HepG2 (cell line): ENCODE results near the gene RAB30. TPM values are rescaled to one million over a fixed set of nuclear protein-coding genes. Genes with fewer than 3 reads are reported as not detected.

ENCODE experiments used
- ATAC-seq: fragments of 200-7000 bp; cut with Tn5 transposase; 3 replicates; pipeline ENCODE4 v1.9.1; 2020; ENCODE audit warnings: mild to moderate bottlenecking, moderate library complexity
- BruUV-seq: library from RNA; stranded (reverse); fragments of 400-500 nt; replicated peaks from 2 replicates; lab custom pipeline; 2021; lab: Mats Ljungman, UMichigan
- CTCF ChIA-PET: fragments of 300-600 bp; formaldehyde crosslinking; extraction: SDS; loops from one replicate; lab custom pipeline; 2021; ENCODE audit warnings: low total read pairs, inconsistent platforms, low intra/inter-chr PET ratio; lab: Yijun Ruan, JAX
- POLR2A ChIA-PET: fragments of 350-600 bp; sonication (Branson Sonifier 250); formaldehyde crosslinking; loops from one replicate; lab custom pipeline; 2020; ENCODE audit warnings: antibody characterized with exemption, inconsistent platforms; lab: Yijun Ruan, JAX
- DNase-seq: peaks from one replicate; pipeline ENCODE4 v3.0.0-alpha.2; 2015; ENCODE audit warnings: low spot score
- FAIRE-seq: peaks from 3 replicates; lab custom pipeline; 2011; peaks lifted over from hg19 to GRCh38; lab: Jason Lieb, UNC
- H2AFZ ChIP-seq: one replicate; pipeline ENCODE4 v1.6.1; 2011; ENCODE audit warnings: low read length, inconsistent platforms
- H3K27ac ChIP-seq: fragments of 300-600 bp; 3 replicates; pipeline ENCODE4 v1.8.0; 2011; ENCODE audit warnings: mixed run types, mild to moderate bottlenecking, mixed read lengths, low read length, inconsistent platforms; ENCODE audit not compliant: insufficient read depth; ENCODE audit errors: extremely low read length
- H3K27me3 ChIP-seq, 2 experiments: fragments of 200-600 bp in 1 of 2; 2 replicates in 1 of 2; 3 replicates in 1 of 2; pipeline versions ENCODE4 v1.6.0 to v1.8.0; 2011; ENCODE audit warnings: low read length in 2 of 2, mild to moderate bottlenecking in 2 of 2, moderate library complexity in 2 of 2, inconsistent platforms in 1 of 2; ENCODE audit not compliant: insufficient read depth in 2 of 2, control insufficient read depth in 1 of 2
- H3K36me3 ChIP-seq, 2 experiments: fragments of 200-600 bp in 1 of 2; replicated peaks in 1 of 2; 2 replicates in 1 of 2; 3 replicates in 1 of 2; pipeline versions ENCODE4 v1.5.1 to v1.8.0; 2011; ENCODE audit warnings: low read length in 2 of 2, inconsistent platforms in 1 of 2; ENCODE audit not compliant: insufficient read depth in 2 of 2, control insufficient read depth in 1 of 2
- H3K4me1 ChIP-seq: 2 replicates; pipeline ENCODE4 v1.5.1; 2012; ENCODE audit warnings: low read length, inconsistent platforms; ENCODE audit not compliant: insufficient read depth
- H3K4me2 ChIP-seq: 2 replicates; pipeline ENCODE4 v1.6.0; 2011; ENCODE audit warnings: low read depth, low read length, inconsistent platforms
- H3K4me3 ChIP-seq, 3 experiments: fragments of 200-600 bp in 1 of 3; sonication (generic), shearing (Covaris generic) in 1 of 3; replicated peaks in 1 of 3; 2 replicates each; pipeline ENCODE4 v1.5.1; 2011 to 2016; ENCODE audit warnings: low read length in 3 of 3, inconsistent platforms in 2 of 3, low read depth in 2 of 3, mild to moderate bottlenecking in 2 of 3, control low read depth in 1 of 3, mixed read lengths in 1 of 3; ENCODE audit not compliant: insufficient read depth in 1 of 3
- H3K79me2 ChIP-seq: one replicate; pipeline ENCODE4 v1.6.1; 2011; ENCODE audit warnings: low read length, inconsistent platforms; ENCODE audit not compliant: insufficient read depth
- H3K9ac ChIP-seq: 2 replicates; pipeline ENCODE4 v1.6.0; 2011; ENCODE audit warnings: mild to moderate bottlenecking, low read depth, low read length, inconsistent platforms; ENCODE audit not compliant: insufficient read depth
- H3K9me3 ChIP-seq: 2 replicates; pipeline ENCODE4 v1.5.1; 2012; ENCODE audit warnings: mild to moderate bottlenecking, low read length
- H4K20me1 ChIP-seq: 2 replicates; pipeline ENCODE4 v1.6.0; 2011; ENCODE audit warnings: inconsistent platforms, mild to moderate bottlenecking, low read length, moderate library complexity; ENCODE audit not compliant: insufficient read depth
- BHLHE40 ChIP-seq: IDR thresholded peaks from 2 replicates; pipeline ENCODE4 v1.6.1; 2011; ENCODE audit warnings: low read length, improper control_type of control experiment
- DNMT3B ChIP-seq: conservative IDR thresholded peaks from 2 replicates; pipeline ENCODE4 v1.6.1; 2016; ENCODE audit warnings: missing biosample characterization, control low read depth
- ELF3 ChIP-seq: IDR thresholded peaks from 2 replicates; pipeline ENCODE4 v1.6.1; 2016; ENCODE audit warnings: missing genetic modification reagents, missing compliant biosample characterization
- HNRNPK ChIP-seq: fragments of 200-400 bp; formaldehyde crosslinking; IDR thresholded peaks from 2 replicates; pipeline ENCODE4 v1.6.1; 2018; ENCODE audit warnings: low read length, low read depth, moderate library complexity, mild to moderate bottlenecking; ENCODE audit not compliant: poor library complexity, severe bottlenecking
- KLF11 ChIP-seq: IDR thresholded peaks from 2 replicates; pipeline ENCODE4 v1.6.1; 2016; ENCODE audit warnings: missing compliant biosample characterization
- NRL ChIP-seq: sonication (generic); formaldehyde crosslinking; IDR thresholded peaks from 2 replicates; pipeline ENCODE4 v1.5.0; 2020; ENCODE audit warnings: missing genetic modification reagents, mild to moderate bottlenecking, moderate library complexity, borderline replicate concordance
- ZNF512B ChIP-seq: sonication (generic); formaldehyde crosslinking; IDR thresholded peaks from 2 replicates; pipeline ENCODE4 v1.5.1; 2020; ENCODE audit warnings: missing genetic modification reagents, mild to moderate bottlenecking, borderline replicate concordance
- ZNF572 ChIP-seq: sonication (generic); formaldehyde crosslinking; IDR thresholded peaks from 2 replicates; pipeline ENCODE4 v1.5.1; 2020; ENCODE audit warnings: mild to moderate bottlenecking, missing genetic modification reagents
- ZNF761 ChIP-seq: sonication (generic); formaldehyde crosslinking; conservative IDR thresholded peaks from 2 replicates; pipeline ENCODE4 v1.4.0; 2020; ENCODE audit warnings: mild to moderate bottlenecking, missing genetic modification reagents
- WGBS: methylation state at CpG from one replicate; pipeline ENCODE4 v1.1.6; 2017; ENCODE audit warnings: low lambda C conversion rate; 5-methylcytosine and 5-hydroxymethylcytosine counted together
- in situ Hi-C: cut with HindIII; loops from 2 replicates; pipeline ENCODE4 v1.10.0; 2017; ENCODE audit warnings: low pct_unique_long_range_greater_than_20kb; ENCODE audit not compliant: extremely low pct_ligation_motif_present
- intact Hi-C: fragments of 100-400 bp; cut with micrococcal nuclease; formaldehyde crosslinking; loops from one replicate; pipeline ENCODE4 v1.10.0; 2022; ENCODE audit not compliant: unreplicated experiment
- polyA plus RNA-seq, 8 experiments: library from polyadenylated mRNA; depleted of rRNA in 3 of 8; stranded (reverse) in 7 of 8; unstranded in 1 of 8; fragments of >200 nt; fragmentation: Illumina TruSeq in 4 of 8; extraction: Trizol in 4 of 8; gene quantifications; 2 replicates each; pipeline versions ENCODE4 v1.2.1 to v1.2.3, GENCODE V29; 2011 to 2016; ENCODE audit warnings: low read depth in 4 of 8, missing spikeins in 1 of 8, mixed read lengths in 1 of 8; ENCODE audit not compliant: insufficient read depth in 1 of 8
- total RNA-seq, 5 experiments: library from RNA; depleted of rRNA; stranded (reverse); fragments of >200 nt; fragmentation: Illumina TruSeq; extraction: Trizol; gene quantifications; 2 replicates each; pipeline ENCODE4 v1.2.3, GENCODE V29; 2016; ENCODE audit warnings: low read depth in 1 of 5

The RAB30 gene
- total and polyA plus RNA-seq, 2 of the 13 experiments (the other 11 are each of a cell fraction or from before 2014, with no cell fraction given), result 3.7 to 5.0 TPM

- TF ChIP-seq ZNF512B (CRISPR knock-in tag) (no peak), NRL (0 out of 2 replicates have a peak, but pooled peaks have one; percentile 2), ZNF572 (CRISPR knock-in tag) (0 out of 2 replicates have a peak, but pooled peaks have one; percentile 13), BHLHE40 (no peak), ELF3 (no peak), KLF11 (CRISPR knock-in tag) (no peak), DNMT3B (CRISPR knock-in tag) (0 out of 2 replicates have a peak, but pooled peaks have one; percentile 37)
These were observed 748 bp downstream of the RAB30 start (continued) for GRCh38 chr11:83070731-83071566.

GRCh38 chr11:83070044-83070701 is 1.5 kb downstream of the RAB30 start:
- Histone ChIP-seq H3K79me2 (peaks cover 53% of the 10 kb centered on the region), H3K4me1 (peaks cover 67% of the 10 kb centered on the region), H4K20me1 (no peaks in the 10 kb centered on the region; the same call in 1 of the 2 replicates), H3K36me3 (no peaks in the 10 kb centered on the region; a peak in 1 of 5 replicates), H3K9me3 (no peaks in the 10 kb centered on the region), H3K27me3 (no peaks in the 10 kb centered on the region; a peak in 1 of 5 replicates), H3K27ac (no peak overlapping the region), H3K4me2 (peak overlapping the region; percentile 89), H2AFZ (no peak overlapping the region), H3K4me3 (peak overlapping the region; percentile 65 to 89 (median 69)), H3K9ac (peak overlapping the region; percentile 68)
- WGBS, result 12% methylated on average over 3 of the region's 3 CpGs
- intact Hi-C loops (loop anchor here (5.0 kb wide), 2 partner anchors 47 to 143 kb away; no protein-coding TSS in a partner anchor), in situ Hi-C loops (loop anchor here (5.0 kb wide), 1 partner anchor 168 kb away; the partner anchor contains the start of genes DDIAS and PRCP)
- no TSS peak for BruUV-seq
- CTCF ChIA-PET, result no interaction called here
- ATAC-seq, result no peak
- TF ChIP-seq ZNF761 (no peak), HNRNPK (peak; percentile 75)
- POLR2A ChIA-PET, result interaction anchor here (1.8 to 7.3 kb wide), 3 partner anchors 62 to 123 kb away, joined by 4 to 67 read pairs (median 41); partner anchors contain the start of genes ANKRD42 and PCF11
- no peak for FAIRE-seq
- no peak for DNase-seq
